NCI-H1105 (cell line): ENCODE results near the gene KRTAP4-12.
"Not testable (repeated sequence)": the region's sequence is repeated elsewhere in the genome, so short reads cannot be mapped to it uniquely, and the experiment has no call there.

Experiments
- DNase-seq: peaks from one replicate; lab custom pipeline; 2025; lab: John Stamatoyannopoulos, UW

Gene KRTAP4-12

DNA sequence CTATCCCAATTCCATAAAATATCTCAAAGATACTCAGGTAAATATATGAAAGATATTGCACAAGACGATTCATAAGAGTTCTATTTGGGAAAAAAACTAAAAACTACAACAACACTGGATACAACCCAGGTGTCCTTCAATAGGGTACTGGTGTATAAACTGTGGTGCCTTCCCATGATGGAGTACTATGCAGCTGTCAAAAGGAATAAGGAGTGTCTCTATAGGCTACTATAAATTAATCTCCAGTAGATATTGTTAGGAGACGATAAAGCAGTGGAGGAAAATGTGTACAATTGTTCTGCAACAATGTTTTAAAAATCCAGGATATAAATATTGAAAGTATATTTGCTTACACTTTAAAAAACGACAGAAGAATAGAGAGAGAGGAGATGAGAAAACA, 2.4 kb upstream of the KRTAP4-12 start:
- DNase-seq, result no peak

- DNase-seq, result no peak
Measured at GRCh38 chr17:41125064-41125463, 1.1 kb upstream of the KRTAP4-12 start.

- DNase-seq, result not testable (repeated sequence)
Measured at GRCh38 chr17:41123292-41123990, 541 bp downstream of the KRTAP4-12 start.

- DNase-seq, result no peak
Measured at GRCh38 chr17:41121742-41122141, 2.2 kb downstream of the KRTAP4-12 start.

GRCh38 chr17:41119696-41120690, 4.0 kb downstream of the KRTAP4-12 start:
- not testable (repeated sequence) for DNase-seq

DNA sequence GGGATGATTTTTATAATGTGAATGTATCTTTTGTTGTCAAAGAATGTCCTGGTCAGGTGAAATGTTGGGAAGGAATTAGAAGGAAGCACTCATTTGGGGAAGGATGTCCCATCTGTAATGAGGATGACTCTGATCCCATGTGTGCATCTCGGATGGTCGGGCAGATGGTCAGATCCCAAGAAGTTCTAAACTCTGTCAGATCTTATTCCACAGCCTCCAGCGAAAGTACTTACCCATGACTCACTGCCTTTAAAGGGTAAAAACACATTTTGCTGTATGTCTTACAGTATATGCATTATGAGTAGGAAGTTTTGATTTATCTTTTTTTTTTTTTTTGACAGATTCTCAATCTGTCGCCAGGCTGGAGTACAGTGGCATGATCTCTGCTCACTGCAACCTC, 5.3 kb downstream of the KRTAP4-12 start:
- DNase-seq, result no peak

DNA sequence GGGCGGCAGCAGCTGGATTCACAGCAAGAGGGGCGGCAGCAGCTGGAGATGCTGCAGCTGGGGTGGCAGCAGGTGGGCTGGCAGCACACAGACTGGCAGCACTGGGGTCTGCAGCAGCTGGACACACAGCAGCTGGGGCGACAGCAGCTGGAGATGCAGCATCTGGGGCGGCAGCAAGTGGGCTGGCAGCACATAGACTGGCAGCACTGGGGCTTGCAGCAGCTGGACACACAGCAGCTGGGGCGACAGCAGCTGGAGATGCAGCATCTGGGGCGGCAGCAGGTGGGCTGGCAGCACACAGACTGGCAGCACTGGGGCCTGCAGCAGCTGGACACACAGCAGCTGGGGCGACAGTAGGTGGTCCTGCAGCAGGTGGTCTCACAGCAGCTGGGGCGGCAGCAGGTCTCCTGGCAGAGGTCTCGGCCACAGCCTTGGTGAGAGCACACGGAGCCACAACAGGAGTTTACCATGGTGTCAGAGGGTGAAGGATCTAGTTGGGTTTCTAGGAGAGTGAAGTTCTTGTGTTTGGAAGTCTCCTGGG, 6.1 kb downstream of the KRTAP4-12 start, which contains the start of gene KRTAP4-11:
Gene KRTAP4-11 (minus strand): TSS at position 528 of the 541 bp plus-strand sequence. CDS start 58 bp downstream, at position 470.
- not testable (repeated sequence) for DNase-seq

DNA sequence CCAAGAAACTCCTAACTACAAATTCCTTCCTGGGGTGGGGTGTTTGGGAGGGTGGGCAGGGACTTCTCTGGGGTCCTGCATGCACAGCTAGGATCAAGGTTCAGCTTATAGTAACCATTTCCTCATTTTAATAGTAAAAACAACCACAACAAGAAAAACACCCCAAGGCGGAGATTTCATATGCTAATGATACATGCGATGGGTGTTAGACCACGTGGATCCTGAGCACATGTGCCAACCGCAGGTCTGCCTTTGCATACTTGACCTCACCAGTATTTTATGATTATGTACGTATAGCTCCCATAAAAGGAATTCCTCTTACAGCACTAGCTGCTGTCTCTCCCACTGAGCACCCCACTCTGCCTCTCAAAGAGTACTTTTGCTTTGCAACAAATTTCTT, 7.7 kb downstream of the KRTAP4-12 start:
- no peak for DNase-seq

DNA sequence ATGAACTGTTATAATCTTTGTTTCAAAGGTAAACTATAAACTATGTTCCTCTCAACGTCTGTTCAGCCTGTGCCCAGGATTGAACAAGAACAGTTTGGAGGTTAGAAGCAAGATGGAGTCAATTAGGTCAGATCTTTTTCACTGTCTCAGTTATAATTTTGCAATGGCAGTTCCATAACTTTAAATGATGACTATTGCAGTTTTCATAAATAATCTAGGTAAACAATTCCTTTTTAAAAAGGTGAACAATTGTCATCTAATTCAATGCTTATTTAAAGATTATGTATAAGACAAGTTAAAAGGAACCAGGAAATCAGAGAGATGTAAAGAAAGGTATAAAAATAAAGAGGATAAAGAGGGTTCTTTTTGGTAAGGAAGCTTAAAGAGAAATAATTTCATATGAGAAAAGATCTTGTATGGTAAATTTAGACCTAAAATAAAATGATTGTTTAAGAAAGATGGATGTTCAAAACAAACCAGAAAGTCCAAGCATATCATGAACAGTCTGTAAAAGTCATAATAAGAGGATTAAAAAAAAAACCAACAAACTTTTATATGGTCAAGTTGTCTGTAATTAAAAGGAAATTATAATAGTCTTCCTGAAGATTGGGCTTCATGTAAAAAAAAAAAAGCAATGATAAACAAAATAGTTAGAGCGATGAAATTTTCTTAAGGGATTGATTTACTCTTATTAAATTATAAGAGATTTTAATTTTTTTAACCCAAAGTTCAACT, 12.7 kb downstream of the KRTAP4-12 start:
- DNase-seq, result no peak

DNA sequence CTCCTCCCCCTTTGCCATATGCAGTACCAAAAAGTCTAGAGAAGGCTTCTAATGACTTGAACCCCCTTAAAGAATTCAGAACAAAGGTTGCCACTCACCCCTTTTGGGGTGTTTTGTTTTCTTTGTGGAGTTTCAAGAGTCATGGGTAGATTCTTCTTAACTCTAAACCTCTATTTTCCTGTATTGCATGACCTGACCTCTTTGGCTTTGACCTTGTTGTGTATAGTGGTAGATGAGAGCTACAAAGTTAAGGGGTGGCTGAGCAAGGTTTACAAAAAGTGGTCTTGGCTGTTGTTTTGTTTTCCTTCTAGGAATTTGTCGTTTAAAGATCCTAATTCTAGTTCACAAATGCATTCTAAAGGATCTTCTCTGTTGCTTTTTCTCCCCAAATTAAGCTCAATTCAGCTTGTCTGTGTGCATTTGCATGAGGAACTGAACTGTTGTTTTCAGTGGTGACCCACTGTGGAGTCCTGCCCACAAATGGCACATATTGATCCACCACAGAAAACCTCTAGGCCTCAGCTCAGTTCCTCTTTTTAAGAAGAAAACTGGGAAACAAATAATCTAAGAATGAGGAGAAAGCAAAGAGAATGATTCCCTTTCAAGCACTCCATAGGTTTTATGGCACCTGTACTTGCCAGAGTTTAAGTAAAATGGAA, 15.1 kb downstream of the KRTAP4-12 start:
- DNase-seq, result not testable (repeated sequence)

DNA sequence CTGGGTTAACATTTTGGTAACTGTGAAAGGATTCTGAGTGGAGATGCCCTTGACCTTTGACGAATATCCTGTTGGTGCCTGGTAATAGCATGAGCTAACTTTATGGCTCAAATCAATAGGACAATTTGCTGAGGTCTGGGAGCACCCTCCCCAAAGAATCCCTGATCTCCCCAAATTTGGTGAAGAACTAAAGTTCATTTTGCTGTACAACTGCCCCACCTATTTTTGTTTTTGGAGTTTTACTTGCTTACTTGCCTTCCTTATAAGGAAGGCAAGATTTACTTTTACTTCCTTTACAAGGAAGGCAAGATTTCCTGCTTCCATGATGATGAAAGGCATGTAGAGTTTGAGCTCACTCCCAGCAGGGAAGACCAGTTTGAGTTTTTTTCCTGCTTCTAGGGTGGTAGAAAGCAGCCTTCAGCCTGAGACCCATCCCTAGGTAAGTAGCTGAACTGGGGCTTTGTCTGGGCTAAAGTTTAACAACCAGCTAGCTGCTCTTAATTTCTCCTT, 16.0 kb downstream of the KRTAP4-12 start:
- no peak for DNase-seq

DNA sequence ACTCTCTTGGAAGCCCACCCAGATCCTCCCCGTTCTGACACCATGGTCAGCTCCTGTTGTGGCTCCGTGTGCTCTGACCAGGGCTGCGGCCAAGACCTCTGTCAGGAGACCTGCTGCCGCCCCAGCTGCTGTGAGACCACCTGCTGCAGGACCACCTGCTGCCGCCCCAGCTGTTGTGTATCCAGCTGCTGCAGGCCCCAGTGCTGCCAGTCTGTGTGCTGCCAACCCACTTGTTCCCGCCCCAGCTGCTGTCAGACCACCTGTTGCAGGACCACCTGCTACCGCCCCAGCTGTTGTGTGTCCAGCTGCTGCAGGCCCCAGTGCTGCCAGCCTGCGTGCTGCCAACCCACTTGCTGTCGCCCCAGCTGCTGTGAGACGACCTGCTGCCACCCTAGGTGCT, 18.6 kb downstream of the KRTAP4-12 start, which contains the start of gene KRTAP4-9:
Gene KRTAP4-9 (plus strand): TSS at position 43 of the 400 bp plus-strand sequence. CDS start 0 bp downstream, at position 43.
- not testable (repeated sequence) for DNase-seq

DNA sequence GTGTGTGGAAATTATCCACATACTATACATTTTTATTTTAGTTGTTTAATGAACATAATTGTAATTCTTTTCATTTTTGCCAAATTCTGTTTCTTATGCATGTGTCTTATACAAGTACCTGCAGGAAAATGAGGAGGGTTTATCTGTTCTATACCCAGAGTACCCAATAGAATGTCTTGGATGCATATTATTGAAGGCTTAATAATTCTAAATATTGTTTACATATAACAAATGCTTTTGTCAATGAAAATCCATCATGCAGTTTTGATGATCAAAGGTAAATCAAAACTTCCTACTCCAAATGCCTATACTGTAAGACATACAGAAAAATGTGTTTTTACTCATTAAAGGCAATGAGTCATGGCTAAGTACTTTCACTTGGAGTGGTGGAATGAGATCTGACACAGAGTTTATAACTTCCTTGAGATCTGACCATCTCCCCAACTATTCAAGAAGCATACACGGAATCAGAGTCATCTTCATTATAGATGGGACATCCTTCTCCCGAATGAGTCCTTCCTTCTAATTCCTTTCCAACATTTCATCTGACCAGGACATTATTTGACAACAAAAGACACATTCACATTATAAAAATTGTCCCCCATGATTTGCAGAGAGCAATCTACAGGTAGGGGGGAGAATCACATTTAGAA, 19.5 kb downstream of the KRTAP4-12 start:
- not testable (repeated sequence) for DNase-seq

GRCh38 chr17:41103896-41104295, 20.1 kb downstream of the KRTAP4-12 start:
- no peak for DNase-seq

GRCh38 chr17:41101586-41102259, 22.3 kb downstream of the KRTAP4-12 start, which contains the start of gene KRTAP4-16:
Gene KRTAP4-16 (minus strand): TSS chr17:41102209. CDS start chr17:41102209, 0 bp downstream.
- no peak for DNase-seq

DNA sequence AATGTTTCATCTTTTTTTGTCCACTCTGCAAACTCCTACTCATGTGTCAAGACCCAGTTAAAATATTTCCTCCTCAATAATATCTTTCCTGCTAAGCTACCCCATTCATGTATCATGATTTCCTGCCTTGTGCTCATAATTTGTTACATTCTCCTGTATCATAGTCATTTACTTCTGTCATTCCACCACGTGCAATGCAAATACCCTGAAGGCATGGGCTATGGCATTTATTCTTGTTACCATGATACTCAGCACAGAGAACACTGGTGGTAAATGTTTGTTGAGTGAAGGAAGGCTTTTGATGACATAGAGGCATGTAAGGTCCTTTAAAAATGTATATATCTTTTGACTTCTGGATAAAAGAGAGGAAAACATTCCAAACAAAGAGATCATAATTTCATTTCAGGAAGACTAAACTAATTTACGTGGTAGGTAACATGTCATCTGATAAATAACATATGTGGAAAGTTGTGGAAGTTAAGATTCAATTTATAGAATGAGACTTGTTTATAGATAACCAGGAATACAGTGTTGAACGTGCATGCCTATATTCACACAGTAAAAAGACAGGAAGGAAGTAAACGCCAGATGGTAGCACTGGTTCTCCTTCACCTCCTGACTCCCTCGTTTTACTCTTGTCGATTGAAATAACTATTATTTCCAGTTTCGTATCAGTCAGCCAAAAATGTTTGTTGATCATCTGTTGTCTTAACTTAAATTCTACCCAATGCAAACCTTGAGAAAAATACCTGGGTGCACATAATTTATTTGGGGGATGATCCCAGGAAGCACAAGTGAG, 24.1 kb downstream of the KRTAP4-12 start:
- not testable (repeated sequence) for DNase-seq

GRCh38 chr17:41098481-41098880, 25.5 kb downstream of the KRTAP4-12 start:
- no peak for DNase-seq

DNA sequence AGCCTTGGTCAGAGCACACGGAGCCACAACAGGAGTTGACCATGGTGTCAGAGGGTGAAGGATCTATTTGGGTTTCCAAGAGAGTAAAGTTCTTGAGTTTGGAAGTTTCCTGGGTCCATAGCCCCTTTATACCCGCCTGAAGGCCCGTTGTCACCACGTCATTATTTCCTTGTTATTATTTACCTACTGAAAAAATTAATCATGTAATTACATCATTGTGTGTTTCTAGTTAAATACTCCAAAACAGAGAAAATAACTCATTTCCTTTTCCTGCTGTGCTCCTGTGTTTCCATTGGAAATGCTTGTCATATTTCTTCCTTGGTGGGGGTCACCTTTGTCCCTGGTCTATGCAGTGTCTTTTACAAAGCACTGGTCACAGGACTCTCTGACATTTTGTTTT, 25.9 kb downstream of the KRTAP4-12 start, which contains the start of gene KRTAP4-8:
Gene KRTAP4-8 (minus strand): TSS at position 101 of the 400 bp plus-strand sequence. CDS start 58 bp downstream, at position 43.
- no peak for DNase-seq

DNA sequence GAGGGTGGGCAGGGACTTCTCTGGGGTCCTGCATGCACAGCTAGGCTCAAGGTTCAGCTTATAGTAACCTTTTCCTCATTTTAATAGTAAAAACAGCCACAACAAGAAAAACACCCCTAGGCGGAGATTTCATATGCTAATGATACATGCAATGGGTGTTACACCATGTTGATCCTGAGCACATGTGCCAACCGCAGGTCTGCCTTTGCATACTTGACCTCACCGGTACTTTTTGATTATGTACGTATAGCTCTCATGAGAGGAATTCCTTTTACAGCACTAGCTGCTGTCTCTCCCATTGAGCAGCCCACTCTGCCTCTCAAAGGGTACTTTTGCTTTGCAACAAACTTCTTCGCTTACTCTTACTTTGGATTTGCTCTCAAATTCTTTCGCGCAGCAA, 27.9 kb downstream of the KRTAP4-12 start:
- DNase-seq, result no peak
